SKM-1 treated with dmso at 0.1 percent for 144 hours (cell line): ENCODE results near the gene OR7A17.

Experiments used
- DNase-seq: peaks from one replicate; lab custom pipeline; 2025; ENCODE audit not compliant: unreplicated experiment; lab: John Stamatoyannopoulos, UW

The OR7A17 gene

GRCh38 chr19:14886032-14886431, at the start of gene OR7A17:
Gene OR7A17 (minus strand): TSS chr19:14886132. CDS start chr19:14881355, 4,777 bp downstream.
- DNase-seq, result no peak

GRCh38 chr19:14933506-14933905, 47.6 kb upstream of the OR7A17 start:
- no peak for DNase-seq

- DNase-seq, result no peak
Observed at GRCh38 chr19:14916848-14917247, 30.9 kb upstream of the OR7A17 start.

GRCh38 chr19:14915116-14915515, 29.2 kb upstream of the OR7A17 start:
- DNase-seq, result no peak

GRCh38 chr19:14906711-14907110, 20.8 kb upstream of the OR7A17 start:
- DNase-seq, result no peak

GRCh38 chr19:14901675-14902260, 15.8 kb upstream of the OR7A17 start:
- no peak for DNase-seq

- DNase-seq, result no peak
Observed at GRCh38 chr19:14890643-14891379, 4.9 kb upstream of the OR7A17 start.

GRCh38 chr19:14889994-14890642, 4.2 kb upstream of the OR7A17 start:
- DNase-seq, result no peak

GRCh38 chr19:14871619-14872230, 14.2 kb downstream of the OR7A17 start:
- peak; percentile 14 for DNase-seq

- DNase-seq, result no peak
Observed at GRCh38 chr19:14868497-14868896, 17.4 kb downstream of the OR7A17 start.

- DNase-seq, result no peak
Observed at GRCh38 chr19:14848822-14849221, 37.1 kb downstream of the OR7A17 start, which contains the start of gene OR7A10. Gene OR7A10 (minus strand): TSS chr19:14848922. CDS start chr19:14841877, 7,045 bp downstream.

- DNase-seq, result no peak
Observed at GRCh38 chr19:14843578-14843977, 42.4 kb downstream of the OR7A17 start.

- no peak for DNase-seq
Observed at GRCh38 chr19:14843169-14843568, 42.8 kb downstream of the OR7A17 start.

- DNase-seq, result no peak
Observed at GRCh38 chr19:14840206-14840605, 45.7 kb downstream of the OR7A17 start.

- DNase-seq, result no peak
Observed at GRCh38 chr19:14837391-14837790, 48.5 kb downstream of the OR7A17 start.

GRCh38 chr19:14835011-14835410, 50.9 kb downstream of the OR7A17 start, which contains the start of the genes OR7A5 and OR7C1:
Gene OR7A5 (minus strand): TSS chr19:14835185. CDS start chr19:14828241, 6,944 bp downstream.
Gene OR7C1 (minus strand): TSS chr19:14835185. CDS start chr19:14800136, 35,049 bp downstream.
- no peak for DNase-seq

- no peak for DNase-seq
Observed at GRCh38 chr19:14830702-14831101, 55.2 kb downstream of the OR7A17 start.
